Lower lobe of right lung (tissue), 2 donors: ENCODE data around the gene MST1. TPM values are rescaled to one million over a fixed set of nuclear protein-coding genes. Genes with fewer than 3 reads are reported as not detected.

ENCODE experiments used
- ATAC-seq, 2 donors: fragments of 200-7000 bp; cut with Tn5 transposase; one replicate each; pipeline ENCODE4 v1.9.1; 2020 to 2022; ENCODE audit warnings: mild to moderate bottlenecking in 2 of 2, moderate library complexity in 2 of 2
- DNase-seq: peaks from one replicate; pipeline ENCODE4 v3.0.0-alpha.2; 2020
- H3K27ac ChIP-seq: fragments of 200-600 bp; one replicate; pipeline ENCODE4 v1.8.0; 2022
- H3K27me3 ChIP-seq: fragments of 200-600 bp; one replicate; pipeline ENCODE4 v1.8.0; 2022; ENCODE audit warnings: low read depth
- H3K36me3 ChIP-seq: fragments of 200-600 bp; one replicate; pipeline ENCODE4 v1.8.0; 2022; ENCODE audit warnings: mild to moderate bottlenecking
- H3K4me1 ChIP-seq: fragments of 200-600 bp; one replicate; pipeline ENCODE4 v1.8.0; 2022
- H3K4me3 ChIP-seq: fragments of 200-600 bp; one replicate; pipeline ENCODE4 v1.8.0; 2022; ENCODE audit warnings: mild to moderate bottlenecking
- H3K9me3 ChIP-seq: fragments of 200-600 bp; one replicate; pipeline ENCODE4 v1.8.0; 2022
- intact Hi-C: fragments of 100-400 bp; cut with DNase I; formaldehyde crosslinking; loops from one replicate; pipeline ENCODE4 v1.11.0; 2022
- total RNA-seq: library from RNA; stranded (reverse); fragmentation: NEBNext Ultra II Directional; extraction: Animal tissue kit (Norgen Biotek cat#: 25700); gene quantifications from one replicate; pipeline ENCODE4 v1.2.1, GENCODE V29; 2021
- TF ChIP-seq, protein P1 (sequence below): fragments of 200-600 bp; IDR thresholded peaks from one replicate; pipeline ENCODE4 v1.8.0; 2022; ENCODE audit warnings: antibody characterized with exemption, mild to moderate bottlenecking
- donor health status: DM: no; HTN: yes; CAD: no; lungs with severe emphysema.

The MST1 gene
- total RNA-seq, 1 donor from 2014 or later = 17.5 TPM

DNA sequence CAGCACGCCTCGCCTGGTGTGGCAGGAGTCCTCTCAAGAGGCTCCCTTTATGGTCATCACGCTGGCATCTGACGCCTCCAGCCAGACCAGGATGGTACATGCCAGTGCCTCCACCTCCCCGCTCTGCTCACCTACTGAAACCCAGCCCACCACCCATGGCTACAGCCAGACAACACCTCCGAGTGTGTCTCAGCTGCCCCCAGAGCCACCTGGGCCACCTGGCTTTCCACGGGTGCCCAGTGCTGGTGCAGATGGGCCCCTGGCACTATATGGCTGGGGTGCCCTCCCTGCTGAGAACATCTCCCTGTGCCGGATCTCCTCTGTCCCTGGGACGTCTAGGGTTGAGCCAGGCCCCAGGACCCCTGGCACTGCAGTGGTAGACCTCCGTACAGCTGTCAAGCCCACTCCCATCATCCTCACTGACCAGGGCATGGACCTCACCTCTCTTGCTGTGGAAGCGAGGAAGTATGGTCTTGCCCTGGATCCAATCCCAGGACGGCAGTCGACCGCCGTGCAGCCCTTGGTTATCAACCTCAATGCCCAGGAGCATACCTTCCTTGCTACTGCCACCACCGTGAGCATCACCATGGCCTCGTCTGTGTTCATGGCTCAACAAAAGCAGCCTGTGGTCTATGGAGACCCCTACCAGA lies 35.0 kb downstream of the MST1 start:
- DNase-seq (no peak), ATAC-seq (no peak)
- Histone ChIP-seq H3K27ac (no peak overlapping the region), H3K4me1 (no peaks in the 10 kb centered on the region), H3K36me3 (no peaks in the 10 kb centered on the region), H3K27me3 (no peaks in the 10 kb centered on the region), H3K4me3 (no peak overlapping the region), H3K9me3 (no peaks in the 10 kb centered on the region)
- TF ChIP-seq, protein P1, sequence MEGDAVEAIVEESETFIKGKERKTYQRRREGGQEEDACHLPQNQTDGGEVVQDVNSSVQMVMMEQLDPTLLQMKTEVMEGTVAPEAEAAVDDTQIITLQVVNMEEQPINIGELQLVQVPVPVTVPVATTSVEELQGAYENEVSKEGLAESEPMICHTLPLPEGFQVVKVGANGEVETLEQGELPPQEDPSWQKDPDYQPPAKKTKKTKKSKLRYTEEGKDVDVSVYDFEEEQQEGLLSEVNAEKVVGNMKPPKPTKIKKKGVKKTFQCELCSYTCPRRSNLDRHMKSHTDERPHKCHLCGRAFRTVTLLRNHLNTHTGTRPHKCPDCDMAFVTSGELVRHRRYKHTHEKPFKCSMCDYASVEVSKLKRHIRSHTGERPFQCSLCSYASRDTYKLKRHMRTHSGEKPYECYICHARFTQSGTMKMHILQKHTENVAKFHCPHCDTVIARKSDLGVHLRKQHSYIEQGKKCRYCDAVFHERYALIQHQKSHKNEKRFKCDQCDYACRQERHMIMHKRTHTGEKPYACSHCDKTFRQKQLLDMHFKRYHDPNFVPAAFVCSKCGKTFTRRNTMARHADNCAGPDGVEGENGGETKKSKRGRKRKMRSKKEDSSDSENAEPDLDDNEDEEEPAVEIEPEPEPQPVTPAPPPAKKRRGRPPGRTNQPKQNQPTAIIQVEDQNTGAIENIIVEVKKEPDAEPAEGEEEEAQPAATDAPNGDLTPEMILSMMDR = no peak
- intact Hi-C loops = no loop called here

DNA sequence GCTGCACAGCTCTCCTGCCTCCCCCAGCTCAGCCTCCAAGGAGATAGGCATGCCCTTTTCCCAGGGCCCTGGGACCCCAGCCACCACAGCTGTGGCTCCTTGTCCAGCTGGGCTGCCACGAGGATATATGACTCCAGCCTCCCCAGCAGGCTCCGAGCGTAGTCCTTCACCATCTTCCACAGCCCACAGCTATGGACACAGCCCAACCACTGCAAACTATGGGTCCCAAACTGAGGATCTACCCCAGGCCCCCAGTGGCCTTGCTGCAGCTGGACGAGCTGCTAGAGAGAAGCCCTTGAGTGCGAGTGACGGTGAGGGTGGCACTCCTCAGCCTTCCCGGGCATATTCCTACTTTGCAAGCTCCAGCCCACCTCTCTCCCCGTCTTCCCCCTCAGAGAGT lies 35.7 kb downstream of the MST1 start:
- TF ChIP-seq, protein P1 = no peak
- intact Hi-C loops = no loop called here
- Histone ChIP-seq H3K9me3 (no peaks in the 10 kb centered on the region), H3K4me1 (no peaks in the 10 kb centered on the region), H3K4me3 (no peak overlapping the region), H3K36me3 (no peaks in the 10 kb centered on the region), H3K27me3 (no peaks in the 10 kb centered on the region), H3K27ac (no peak overlapping the region)
- no peak for DNase-seq
- no peak for ATAC-seq

DNA sequence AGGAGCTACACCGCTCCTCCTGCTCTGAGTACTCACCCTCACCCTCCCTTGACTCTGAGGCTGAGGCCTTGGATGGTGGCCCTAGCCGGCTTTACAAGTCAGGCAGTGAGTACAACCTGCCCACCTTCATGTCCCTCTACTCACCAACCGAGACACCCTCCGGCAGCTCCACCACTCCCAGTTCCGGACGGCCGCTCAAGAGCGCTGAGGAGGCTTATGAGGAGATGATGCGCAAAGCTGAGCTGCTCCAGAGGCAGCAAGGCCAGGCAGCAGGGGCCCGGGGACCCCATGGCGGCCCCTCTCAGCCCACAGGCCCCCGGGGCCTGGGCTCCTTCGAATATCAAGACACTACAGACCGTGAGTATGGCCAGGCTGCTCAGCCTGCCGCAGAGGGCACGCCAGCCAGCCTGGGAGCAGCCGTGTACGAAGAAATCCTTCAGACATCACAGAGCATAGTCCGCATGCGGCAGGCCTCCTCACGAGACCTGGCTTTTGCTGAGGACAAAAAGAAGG lies 36.3 kb downstream of the MST1 start:
- Histone ChIP-seq H3K27ac (no peak overlapping the region), H3K9me3 (no peaks in the 10 kb centered on the region), H3K4me1 (no peaks in the 10 kb centered on the region), H3K36me3 (no peaks in the 10 kb centered on the region), H3K4me3 (no peak overlapping the region), H3K27me3 (no peaks in the 10 kb centered on the region)
- TF ChIP-seq, protein P1 = no peak
- intact Hi-C loops = no loop called here
- no peak for ATAC-seq
- no peak for DNase-seq

DNA sequence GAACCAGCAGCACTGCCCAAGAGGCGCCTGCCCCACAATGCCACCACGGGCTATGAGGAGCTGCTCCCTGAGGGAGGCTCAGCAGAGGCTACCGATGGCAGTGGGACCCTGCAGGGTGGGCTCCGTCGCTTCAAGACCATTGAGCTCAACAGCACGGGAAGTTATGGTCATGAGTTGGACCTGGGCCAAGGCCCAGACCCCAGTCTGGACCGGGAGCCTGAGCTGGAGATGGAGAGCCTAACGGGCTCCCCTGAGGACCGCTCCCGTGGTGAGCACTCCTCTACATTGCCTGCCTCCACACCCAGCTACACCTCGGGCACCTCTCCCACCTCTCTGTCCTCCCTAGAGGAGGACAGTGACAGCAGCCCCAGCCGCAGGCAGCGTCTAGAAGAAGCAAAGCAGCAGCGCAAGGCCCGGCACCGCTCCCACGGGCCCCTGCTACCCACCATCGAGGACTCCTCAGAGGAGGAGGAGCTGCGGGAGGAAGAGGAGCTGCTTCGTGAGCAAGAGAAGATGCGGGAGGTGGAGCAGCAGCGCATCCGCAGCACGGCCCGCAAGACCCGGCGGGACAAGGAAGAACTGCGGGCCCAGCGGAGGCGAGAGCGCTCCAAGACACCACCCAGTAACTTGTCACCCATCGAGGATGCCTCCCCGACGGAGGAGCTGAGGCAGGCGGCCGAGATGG lies 36.9 kb downstream of the MST1 start:
- Histone ChIP-seq H3K4me3 (no peak overlapping the region), H3K36me3 (no peaks in the 10 kb centered on the region), H3K4me1 (no peaks in the 10 kb centered on the region), H3K9me3 (no peaks in the 10 kb centered on the region), H3K27ac (no peak overlapping the region), H3K27me3 (no peaks in the 10 kb centered on the region)
- intact Hi-C loops = no loop called here
- TF ChIP-seq, protein P1 = no peak
- no peak for DNase-seq
- no peak for ATAC-seq

DNA sequence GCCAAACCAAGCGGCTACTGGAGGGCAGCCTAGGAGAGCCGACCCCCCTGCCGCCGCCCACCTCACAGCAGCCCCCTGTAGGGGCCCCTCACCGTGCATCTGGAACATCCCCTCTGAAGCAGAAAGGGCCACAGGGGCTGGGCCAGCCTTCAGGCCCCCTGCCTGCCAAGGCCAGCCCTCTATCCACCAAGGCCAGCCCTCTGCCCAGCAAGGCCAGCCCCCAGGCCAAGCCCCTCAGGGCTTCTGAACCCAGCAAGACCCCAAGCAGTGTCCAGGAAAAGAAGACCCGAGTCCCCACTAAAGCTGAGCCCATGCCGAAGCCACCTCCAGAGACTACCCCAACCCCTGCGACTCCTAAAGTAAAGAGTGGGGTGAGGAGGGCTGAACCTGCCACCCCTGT lies 38.6 kb downstream of the MST1 start:
- TF ChIP-seq, protein P1 = no peak
- Histone ChIP-seq H3K9me3 (no peaks in the 10 kb centered on the region), H3K27ac (no peak overlapping the region), H3K4me3 (no peak overlapping the region), H3K4me1 (no peaks in the 10 kb centered on the region), H3K27me3 (no peaks in the 10 kb centered on the region), H3K36me3 (no peaks in the 10 kb centered on the region)
- DNase-seq (no peak), ATAC-seq (no peak)
- intact Hi-C loops = no loop called here
